HTERT RPE-1 (cell line): ENCODE measurements around the gene ICOS.
"Not testable (repeated sequence)": the region's sequence is repeated elsewhere in the genome, so short reads cannot be mapped to it uniquely, and the experiment has no call there.

Experiments
- in situ Hi-C: fragments of 300-500 bp; cut with MboI; formaldehyde crosslinking; loops from 4 replicates; pipeline ENCODE4 v1.14.3; 2020; ENCODE audit warnings: low sequenced_read_pairs

ICOS gene

GRCh38 chr2:203916756-203917155 is 19.8 kb upstream of the ICOS start:
- in situ Hi-C loops, result no loop called here

- in situ Hi-C loops, result no loop called here
These were observed 18.3 kb upstream of the ICOS start for GRCh38 chr2:203918264-203918663.

DNA sequence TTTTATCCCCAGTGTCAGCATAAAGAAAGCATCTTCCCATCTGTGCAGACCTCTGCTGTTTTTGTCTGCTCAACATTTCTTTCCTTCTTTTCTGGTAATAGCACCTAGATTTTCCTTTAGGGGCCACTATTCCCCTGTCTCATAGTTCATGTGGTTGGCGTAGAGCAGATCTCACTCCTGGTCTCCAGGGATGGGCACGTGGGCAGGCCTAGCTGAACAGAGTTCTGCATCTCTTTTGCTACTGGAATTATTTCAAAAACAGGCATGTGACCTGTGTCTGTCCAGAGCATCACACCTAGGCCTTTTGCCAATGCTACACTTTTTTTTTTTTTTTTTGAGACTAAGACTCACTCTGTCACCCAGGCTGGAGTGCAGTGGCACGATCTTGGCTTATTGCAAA is 17.7 kb upstream of the ICOS start:
- in situ Hi-C loops, result no loop called here

DNA sequence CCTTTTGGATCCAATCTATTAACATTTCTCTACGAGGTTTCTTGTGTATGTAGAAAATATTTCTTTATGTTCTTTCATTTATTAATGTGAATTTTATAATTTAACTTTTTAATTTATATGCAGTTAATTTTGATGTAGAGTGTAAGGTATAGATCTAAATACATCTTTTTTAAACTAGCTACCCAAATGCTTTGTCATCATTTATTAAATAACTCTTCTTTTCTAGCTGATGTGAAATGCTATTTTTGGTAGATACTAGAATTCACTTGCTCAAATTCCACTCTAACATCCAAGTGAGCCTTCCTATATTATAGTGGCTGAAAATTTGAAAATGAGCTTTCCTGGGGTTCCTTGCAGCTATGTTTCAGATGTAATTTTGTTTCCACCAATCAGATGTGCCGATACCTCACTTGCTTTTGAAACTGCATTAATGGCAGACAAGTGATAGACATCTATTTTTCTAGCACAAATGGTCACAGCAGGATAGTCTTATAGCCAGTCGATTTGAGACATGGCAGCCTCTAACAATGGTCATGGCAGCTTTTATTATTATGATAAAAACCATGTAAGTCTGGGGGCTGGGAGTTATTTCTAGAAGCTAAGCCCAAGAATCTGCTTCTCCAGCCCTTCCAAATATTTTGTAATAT is 10.9 kb upstream of the ICOS start:
- in situ Hi-C loops, result no loop called here

GRCh38 chr2:203928849-203929248 is 7.7 kb upstream of the ICOS start:
- in situ Hi-C loops, result no loop called here

DNA sequence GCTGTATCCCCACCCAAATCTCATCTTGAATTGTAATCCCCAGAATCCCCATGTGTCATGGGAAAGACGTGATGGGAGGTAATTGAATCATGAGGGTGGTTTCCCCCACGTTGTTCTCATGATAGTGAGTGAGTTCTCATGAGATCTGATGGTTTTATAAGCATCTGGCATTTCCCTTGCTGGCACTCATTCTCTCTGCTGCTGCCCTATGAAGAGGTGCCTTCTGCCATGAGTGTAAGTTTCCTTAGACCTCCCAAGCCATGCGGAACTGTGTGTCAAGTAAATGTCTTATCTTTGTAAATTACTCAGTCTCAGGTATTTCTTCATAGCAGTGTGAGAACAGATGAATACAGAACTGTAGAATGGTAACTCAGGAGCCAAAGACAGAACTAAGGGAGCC is 5.3 kb upstream of the ICOS start:
- in situ Hi-C loops, result not testable (repeated sequence)

DNA sequence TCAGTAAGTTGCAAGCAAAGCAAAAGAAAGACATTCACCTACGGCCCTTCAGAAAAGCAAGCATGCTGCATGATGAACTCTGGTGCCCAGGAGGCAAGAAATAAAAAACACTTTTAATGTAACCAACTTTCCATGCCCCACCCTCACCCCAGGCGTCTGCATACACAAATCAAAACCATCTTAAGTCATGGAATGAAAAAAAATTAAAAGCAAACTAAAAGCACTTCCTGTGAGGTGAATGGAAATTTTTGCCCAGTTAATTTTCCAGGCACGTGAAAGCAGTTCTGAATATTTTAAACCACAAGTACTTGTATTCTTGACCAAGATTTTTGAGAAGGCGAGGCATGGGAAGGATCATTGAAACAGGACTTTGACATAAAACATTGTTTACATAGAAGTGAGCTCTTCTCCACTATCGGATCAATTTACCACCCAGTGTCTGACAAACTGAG is 2.5 kb upstream of the ICOS start:
- in situ Hi-C loops, result no loop called here

- in situ Hi-C loops, result no loop called here
These were observed 1.7 kb upstream of the ICOS start for GRCh38 chr2:203934711-203935438.

DNA sequence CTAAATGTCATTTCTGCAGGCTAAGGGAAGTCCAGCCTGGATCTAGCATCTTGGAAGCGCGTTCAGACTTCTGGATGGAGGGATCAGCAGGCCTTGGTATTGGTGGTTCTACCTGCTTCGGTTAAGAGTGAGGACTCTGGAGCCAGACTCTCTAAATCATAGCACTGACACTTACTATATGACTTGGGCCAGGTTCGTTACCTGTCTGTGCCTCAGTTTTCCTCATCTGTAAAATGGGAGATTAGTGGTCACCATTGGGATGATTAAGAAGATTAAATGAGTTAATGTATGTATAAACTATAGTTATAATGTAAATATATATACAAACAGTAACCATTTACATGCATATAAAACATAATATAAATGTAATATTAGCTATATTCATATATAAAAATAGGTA is 995 bp upstream of the ICOS start:
- in situ Hi-C loops, result no loop called here

DNA sequence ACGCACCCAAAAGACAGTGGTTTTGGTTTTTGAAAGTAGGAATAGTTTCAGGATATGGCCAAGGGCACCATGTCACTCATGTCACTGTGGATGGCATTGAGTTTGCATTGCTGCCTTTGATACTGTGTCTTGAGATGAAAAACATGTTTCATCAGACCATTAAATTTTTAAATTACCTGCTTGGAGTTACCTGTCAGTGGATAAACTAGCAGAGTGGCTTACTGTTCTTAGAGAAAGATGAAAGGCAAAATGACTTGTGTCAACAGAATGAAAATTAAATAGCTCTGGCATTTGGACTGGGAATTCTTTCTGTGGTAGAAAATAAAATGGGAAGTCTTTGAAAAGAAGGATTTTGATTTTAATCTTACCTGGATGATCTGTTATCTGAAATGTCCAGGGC is 386 bp downstream of the ICOS start:
- in situ Hi-C loops, result no loop called here

- in situ Hi-C loops, result no loop called here
These were observed 1.2 kb downstream of the ICOS start for GRCh38 chr2:203937788-203938187.

DNA sequence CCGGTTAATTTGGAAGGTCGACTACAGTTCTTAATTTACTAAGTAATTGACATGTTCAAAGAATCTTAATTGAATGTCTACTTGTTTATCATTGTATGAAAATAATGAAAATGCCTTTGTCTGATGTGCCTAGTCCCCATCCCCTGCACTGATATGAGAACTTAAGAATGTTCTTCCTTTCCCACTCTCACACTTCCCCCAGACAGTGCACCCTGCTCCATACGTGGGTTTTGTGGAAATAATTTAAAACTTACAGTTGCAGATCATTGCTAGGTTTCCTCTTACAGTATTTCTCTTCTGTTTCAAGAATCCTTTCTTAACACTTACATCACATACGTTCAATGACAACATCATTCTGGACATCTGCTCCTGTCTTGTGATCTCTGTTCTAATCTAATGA is 3.5 kb downstream of the ICOS start:
- in situ Hi-C loops, result no loop called here

- in situ Hi-C loops, result not testable (repeated sequence)
These were observed 7.2 kb downstream of the ICOS start for GRCh38 chr2:203943493-203944382.

GRCh38 chr2:203948733-203949132 is 12.2 kb downstream of the ICOS start:
- in situ Hi-C loops, result no loop called here

DNA sequence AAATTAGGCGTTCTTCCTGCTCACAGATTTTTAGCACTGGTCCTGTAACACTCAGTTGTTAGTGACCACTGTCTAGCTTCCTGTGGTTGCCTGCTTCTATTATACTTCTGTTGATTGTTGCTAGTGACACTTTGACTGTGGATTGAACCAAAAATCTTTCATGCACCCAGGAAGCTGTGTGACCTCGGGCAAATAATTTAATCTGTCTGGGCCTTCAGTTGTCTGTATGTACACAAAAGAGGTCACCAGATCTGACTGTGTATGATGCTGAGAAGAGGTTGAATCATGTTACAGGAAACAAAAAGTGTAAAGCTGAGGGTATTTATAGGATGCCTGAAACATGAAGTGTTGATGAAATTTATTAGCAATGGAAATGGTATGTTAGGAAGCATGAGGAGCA is 12.7 kb downstream of the ICOS start:
- in situ Hi-C loops, result no loop called here

DNA sequence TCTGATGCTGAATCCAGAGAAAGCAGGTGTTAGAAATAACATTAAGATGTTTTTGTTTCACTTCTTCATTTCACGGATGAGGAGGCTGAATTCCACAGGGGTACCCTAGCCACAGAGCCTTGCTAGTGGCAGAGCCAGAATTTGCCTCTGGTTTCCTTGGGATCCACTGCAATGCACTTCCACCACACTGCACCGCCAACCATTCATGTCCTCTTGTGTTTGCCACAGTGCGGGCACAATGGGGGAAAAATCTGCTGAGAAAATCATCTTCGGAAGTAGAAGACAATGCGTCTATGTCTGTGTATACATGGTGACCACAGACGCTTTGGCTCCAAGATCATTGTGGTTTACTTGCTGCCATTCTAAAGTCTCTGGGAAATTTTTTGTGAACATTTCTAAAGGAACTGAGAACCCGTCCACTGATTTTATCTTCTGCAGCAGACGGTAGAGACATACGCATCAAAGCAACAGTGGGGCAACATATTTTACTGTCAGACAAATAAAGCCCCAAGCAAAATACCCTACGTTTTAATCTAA is 14.9 kb downstream of the ICOS start:
- in situ Hi-C loops, result no loop called here

DNA sequence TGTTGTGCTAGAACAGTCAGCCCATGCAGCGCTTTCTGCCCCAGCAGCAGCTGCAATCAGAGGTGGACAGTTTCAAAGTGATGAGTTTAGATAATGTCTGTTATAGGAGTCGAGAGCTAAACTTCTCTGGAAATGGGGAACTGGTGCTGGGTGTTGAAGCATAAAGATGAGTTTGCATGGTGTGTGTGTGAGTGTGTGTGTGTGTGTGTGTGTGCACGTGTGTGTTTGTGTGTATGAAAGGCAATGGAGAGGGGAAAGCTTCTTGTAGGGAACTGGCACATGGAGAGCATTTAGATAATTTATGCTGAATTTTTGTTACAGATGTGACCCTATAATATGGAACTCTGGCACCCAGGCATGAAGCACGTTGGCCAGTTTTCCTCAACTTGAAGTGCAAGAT is 22.7 kb downstream of the ICOS start:
- in situ Hi-C loops, result no loop called here

DNA sequence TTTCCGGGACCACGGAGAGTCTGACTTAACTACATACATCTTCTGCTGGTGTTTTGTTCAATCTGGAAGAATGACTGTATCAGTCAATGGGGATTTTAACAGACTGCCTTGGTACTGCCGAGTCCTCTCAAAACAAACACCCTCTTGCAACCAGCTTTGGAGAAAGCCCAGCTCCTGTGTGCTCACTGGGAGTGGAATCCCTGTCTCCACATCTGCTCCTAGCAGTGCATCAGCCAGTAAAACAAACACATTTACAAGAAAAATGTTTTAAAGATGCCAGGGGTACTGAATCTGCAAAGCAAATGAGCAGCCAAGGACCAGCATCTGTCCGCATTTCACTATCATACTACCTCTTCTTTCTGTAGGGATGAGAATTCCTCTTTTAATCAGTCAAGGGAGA is 23.1 kb downstream of the ICOS start:
- in situ Hi-C loops, result no loop called here

DNA sequence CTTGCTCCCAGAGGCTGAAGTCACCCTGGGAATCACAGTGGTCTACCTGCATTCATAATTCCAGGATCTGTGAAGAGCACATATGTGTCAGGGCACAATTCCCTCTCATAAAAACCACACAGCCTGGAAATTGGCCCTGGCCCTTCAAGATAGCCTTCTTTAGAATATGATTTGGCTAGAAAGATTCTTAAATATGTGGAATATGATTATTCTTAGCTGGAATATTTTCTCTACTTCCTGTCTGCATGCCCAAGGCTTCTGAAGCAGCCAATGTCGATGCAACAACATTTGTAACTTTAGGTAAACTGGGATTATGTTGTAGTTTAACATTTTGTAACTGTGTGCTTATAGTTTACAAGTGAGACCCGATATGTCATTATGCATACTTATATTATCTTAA is 24.2 kb downstream of the ICOS start:
- in situ Hi-C loops, result no loop called here

GRCh38 chr2:203965190-203965589 is 28.6 kb downstream of the ICOS start:
- in situ Hi-C loops, result not testable (repeated sequence)

DNA sequence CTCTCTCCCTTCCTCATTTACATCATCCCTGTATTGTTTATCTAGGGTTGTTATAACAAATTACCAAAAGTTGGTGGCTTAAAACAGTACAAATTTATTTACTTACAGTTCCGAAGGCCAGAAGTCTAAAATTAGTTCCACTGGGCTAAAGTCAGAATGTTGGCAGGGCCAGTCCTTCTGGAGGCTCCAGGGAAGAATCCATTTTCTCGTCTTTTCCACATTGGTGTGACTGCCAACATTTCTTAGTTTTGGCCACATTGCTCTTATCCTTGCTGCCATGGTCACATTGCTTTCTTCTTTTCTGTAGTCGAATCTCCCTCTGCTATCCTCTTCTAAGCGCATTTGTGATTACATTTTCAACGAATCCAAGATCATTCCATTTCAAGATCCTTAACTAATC is 34.7 kb downstream of the ICOS start:
- in situ Hi-C loops, result no loop called here
